MG63 (cell line): ENCODE results near the gene GAL. TPM values are rescaled to one million over a fixed set of nuclear protein-coding genes. Genes with fewer than 3 reads are reported as not detected.

Experiments used
- DNase-seq: peaks from one replicate; pipeline ENCODE4 v3.0.0-alpha.2; 2020
- H3K27me3 ChIP-seq: fragments of 250-450 bp; sonication (Bioruptor Pico); 2 replicates; pipeline ENCODE4 v1.5.1; 2020; ENCODE audit warnings: mild to moderate bottlenecking, moderate library complexity
- H3K36me3 ChIP-seq: fragments of 250-450 bp; sonication (Bioruptor Pico); 2 replicates; pipeline ENCODE4 v1.5.1; 2020; ENCODE audit warnings: mild to moderate bottlenecking, moderate library complexity
- H3K4me3 ChIP-seq: fragments of 250-450 bp; sonication (Bioruptor Pico); 2 replicates; pipeline ENCODE4 v1.5.1; 2020; ENCODE audit warnings: mild to moderate bottlenecking, moderate library complexity
- H3K9me3 ChIP-seq: fragments of 250-450 bp; sonication (Bioruptor Pico); 2 replicates; pipeline ENCODE4 v1.5.1; 2020; ENCODE audit warnings: mild to moderate bottlenecking, moderate library complexity
- total RNA-seq: library from RNA; depleted of rRNA; stranded (reverse); fragments of >200 nt; shearing (Covaris generic); gene quantifications from 2 replicates; pipeline ENCODE4 v1.2.3, GENCODE V29; 2014; ENCODE audit warnings: low replicate concordance

GAL gene
- total RNA-seq, 1 experiment from 2014 or later: 4.8 TPM

DNA sequence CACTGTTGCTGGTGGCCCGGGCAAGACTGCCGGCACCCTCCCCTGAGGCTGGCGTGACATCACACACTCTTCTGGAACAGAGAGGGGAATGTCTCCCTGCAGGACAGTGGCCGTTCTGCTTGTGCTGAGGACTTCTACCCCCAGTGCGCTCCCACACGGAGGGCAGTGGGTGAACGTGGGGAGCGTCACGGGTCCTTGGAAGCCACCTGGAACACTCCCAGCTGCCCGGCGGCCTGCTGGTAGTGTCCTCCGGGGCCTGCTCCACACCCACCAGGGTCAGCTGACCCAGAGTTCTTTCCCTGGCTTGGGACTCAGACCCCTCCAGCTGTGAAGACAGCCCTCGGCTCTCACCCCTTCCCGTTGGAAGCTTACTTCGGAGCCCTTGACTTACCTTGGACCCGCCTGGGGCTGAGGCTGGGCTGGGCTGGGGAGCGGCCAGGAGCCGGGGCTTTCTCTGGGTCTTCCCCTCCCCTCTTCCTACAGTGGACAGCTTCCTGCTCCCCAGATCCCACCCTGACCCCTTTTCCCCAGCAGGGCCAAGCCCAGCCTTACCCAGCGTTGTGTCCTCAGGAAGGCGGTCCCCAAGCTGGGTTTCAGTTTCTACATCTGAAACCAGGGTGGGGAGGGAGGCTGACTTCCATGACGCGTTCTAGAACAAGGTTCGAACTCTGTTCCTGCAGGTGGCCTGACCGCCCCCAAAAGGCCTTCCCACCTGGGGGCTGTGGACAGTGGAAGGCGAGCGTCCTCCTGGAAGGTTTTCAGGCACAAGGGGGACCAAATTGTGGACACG, 14.8 kb upstream of the GAL start:
- no peak overlapping the region for H3K4me3 ChIP-seq
- no peaks in the 10 kb centered on the region for H3K9me3 ChIP-seq
- H3K27me3 ChIP-seq: no peaks in the 10 kb centered on the region
- H3K36me3 ChIP-seq: no peaks in the 10 kb centered on the region
- no peak for DNase-seq

GRCh38 chr11:68670208-68670992, 13.9 kb upstream of the GAL start:
- no peaks in the 10 kb centered on the region for H3K27me3 ChIP-seq
- no peaks in the 10 kb centered on the region for H3K9me3 ChIP-seq
- no peak for DNase-seq
- no peaks in the 10 kb centered on the region for H3K36me3 ChIP-seq
- H3K4me3 ChIP-seq: no peak overlapping the region

GRCh38 chr11:68673306-68673945, 10.9 kb upstream of the GAL start:
- Histone ChIP-seq H3K9me3 (no peaks in the 10 kb centered on the region), H3K4me3 (no peak overlapping the region), H3K27me3 (no peaks in the 10 kb centered on the region), H3K36me3 (no peaks in the 10 kb centered on the region)
- peak; percentile 76 for DNase-seq

DNA sequence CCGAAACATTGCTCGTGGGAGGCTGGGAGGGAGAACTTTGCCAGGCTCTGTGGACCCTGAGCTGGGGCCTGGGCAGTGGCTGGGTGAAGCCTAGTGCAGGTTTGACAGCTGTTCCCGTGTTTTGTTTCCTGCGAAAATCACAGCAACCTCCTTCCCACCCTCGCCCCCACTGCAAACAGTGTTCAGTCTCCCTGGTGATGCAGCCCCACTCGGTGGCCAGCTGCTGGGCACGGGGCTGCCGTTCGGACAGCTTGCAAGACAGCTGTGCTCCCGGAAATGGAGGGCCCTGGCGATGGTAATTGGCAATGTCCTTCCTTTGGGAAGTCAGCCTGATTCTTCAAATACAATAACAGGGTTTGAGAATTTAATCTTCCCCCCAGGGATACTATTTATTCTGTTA, 10.4 kb upstream of the GAL start:
- no peak for DNase-seq
- no peaks in the 10 kb centered on the region for H3K9me3 ChIP-seq
- no peaks in the 10 kb centered on the region for H3K36me3 ChIP-seq
- H3K27me3 ChIP-seq: no peaks in the 10 kb centered on the region
- H3K4me3 ChIP-seq: no peak overlapping the region

DNA sequence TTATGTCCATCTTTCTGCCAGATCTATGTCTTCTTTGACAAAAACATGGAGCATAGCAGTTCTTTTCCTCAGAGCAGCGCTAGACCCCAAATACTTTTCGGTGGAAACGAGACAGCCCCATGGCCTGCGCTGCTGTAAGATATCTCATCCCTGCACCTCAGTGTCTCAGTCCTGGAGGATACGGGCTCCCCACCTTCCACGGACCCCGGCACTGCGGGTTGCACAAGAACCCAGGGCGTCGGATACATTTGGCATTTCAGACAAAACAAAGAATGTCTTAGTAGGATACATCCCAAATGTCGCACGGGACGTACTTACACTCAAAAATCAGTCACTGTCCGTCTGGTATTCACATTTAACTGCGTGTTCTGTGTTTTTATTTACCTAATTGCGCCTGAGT, 9.9 kb upstream of the GAL start:
- Histone ChIP-seq H3K4me3 (no peak overlapping the region), H3K9me3 (no peaks in the 10 kb centered on the region), H3K36me3 (no peaks in the 10 kb centered on the region), H3K27me3 (no peaks in the 10 kb centered on the region)
- DNase-seq: no peak

GRCh38 chr11:68677432-68677831, 6.9 kb upstream of the GAL start:
- DNase-seq: peak; percentile 90
- Histone ChIP-seq H3K36me3 (no peaks in the 10 kb centered on the region), H3K27me3 (no peaks in the 10 kb centered on the region), H3K4me3 (no peak overlapping the region), H3K9me3 (no peaks in the 10 kb centered on the region)

- Histone ChIP-seq H3K4me3 (no peak overlapping the region), H3K9me3 (no peaks in the 10 kb centered on the region), H3K27me3 (no peaks in the 10 kb centered on the region), H3K36me3 (no peaks in the 10 kb centered on the region)
- no peak for DNase-seq
These were observed 6.3 kb upstream of the GAL start for GRCh38 chr11:68678031-68678441.

DNA sequence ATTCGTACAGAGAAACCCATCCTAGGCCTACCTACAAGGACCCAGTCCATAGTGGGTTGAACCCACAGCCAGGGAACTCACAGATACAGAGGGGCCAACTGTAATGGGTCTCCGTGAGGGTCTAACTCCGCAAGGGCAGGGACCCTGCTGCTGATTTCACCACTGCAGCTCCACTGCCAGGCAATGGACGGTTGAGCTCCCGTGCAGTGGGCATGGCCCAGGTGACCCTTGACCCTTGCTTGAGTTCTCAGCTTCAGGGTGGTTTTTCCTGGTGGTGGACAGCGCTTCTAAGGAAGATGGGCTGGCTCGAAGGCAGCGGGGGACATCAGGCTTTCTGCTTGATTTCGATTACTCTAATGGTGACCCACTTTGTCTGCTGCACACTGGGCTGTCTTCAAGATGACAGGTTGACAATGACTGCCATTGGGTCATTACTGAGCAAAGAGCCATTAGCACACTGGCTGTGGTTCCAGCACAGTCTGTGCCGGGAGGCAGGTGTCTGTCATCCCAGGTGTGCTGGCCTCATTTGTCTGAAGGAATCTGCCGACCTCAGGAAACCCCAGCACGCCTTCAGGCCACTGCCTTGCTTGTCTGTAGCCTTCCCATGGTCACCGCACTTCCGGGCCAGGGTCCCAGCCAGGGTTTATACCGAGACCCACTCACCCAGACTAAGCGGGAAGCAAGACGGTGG, 3.7 kb upstream of the GAL start:
- Histone ChIP-seq H3K4me3 (no peak overlapping the region), H3K36me3 (no peaks in the 10 kb centered on the region), H3K27me3 (peaks cover 8% of the 10 kb centered on the region), H3K9me3 (no peaks in the 10 kb centered on the region)
- no peak for DNase-seq

DNA sequence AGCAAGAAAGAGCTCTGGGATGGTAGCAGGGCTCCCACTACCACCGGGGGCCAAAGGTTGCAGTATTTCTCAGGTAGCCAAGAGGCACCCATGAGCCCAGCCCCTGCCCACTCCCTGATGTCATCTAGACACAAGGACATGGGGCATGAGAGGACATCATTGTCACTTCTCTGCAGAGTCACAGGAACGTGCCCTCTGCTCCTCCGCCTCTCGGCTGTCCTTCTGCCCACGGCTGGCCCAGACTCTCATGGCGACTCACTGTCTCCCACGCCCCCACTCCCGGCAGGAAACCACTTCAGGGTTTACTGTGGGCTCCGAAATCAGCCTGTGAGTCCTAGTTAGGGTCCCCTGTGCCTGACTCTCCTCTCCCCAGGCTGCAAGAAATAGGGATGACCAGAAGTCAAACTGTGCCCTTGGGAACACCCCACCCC, 1.8 kb upstream of the GAL start:
- Histone ChIP-seq H3K36me3 (no peaks in the 10 kb centered on the region), H3K4me3 (no peak overlapping the region), H3K9me3 (no peaks in the 10 kb centered on the region), H3K27me3 (peaks cover 8% of the 10 kb centered on the region)
- DNase-seq: peak; percentile 40

- no peak overlapping the region for H3K4me3 ChIP-seq
- H3K9me3 ChIP-seq: no peaks in the 10 kb centered on the region
- no peak for DNase-seq
- no peaks in the 10 kb centered on the region for H3K36me3 ChIP-seq
- peaks cover 8% of the 10 kb centered on the region for H3K27me3 ChIP-seq
These were observed 1.2 kb upstream of the GAL start for GRCh38 chr11:68683121-68683520.

DNA sequence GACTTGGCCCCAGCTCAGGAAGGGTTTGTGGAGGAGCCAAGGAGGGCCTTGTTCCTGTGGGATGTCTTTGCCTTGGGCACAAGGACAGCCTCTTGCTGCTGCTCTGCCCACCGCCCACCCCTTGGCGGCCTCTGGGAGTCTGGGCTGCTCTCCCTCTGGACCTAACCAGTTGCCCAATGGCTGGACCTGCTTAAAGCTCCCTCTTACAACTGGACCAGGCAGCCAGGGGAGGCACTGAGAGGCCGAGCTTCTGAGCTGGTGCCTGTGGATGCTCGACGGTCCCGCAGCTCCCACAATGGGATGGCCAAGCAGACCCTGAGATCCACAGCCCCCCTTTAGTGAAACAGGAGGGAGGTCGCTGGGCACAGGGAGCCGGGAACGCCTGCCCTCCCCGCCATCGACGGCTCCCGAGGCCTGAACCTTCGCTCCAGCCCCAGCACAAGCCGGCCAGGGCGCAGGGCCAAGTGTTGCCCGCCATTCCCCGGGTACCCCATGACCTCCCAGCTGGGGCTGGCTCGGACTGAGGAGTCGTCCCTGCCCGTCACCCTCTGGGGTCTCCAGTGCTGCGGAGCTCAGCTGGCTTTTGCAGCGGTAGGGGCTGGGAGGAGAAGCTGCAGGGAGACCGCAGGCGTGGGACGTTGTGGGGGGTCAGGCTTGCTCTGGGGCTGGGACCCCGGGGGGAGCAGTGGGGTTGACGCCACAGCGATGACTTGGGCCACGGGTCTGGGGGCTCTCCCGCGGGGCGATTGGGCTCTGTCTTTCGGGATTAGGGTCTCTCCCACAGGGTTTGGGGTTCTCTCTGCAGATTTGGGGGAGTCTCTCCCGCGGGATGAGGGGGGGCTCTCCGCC, 584 bp upstream of the GAL start:
- H3K4me3 ChIP-seq: no peak overlapping the region
- no peaks in the 10 kb centered on the region for H3K36me3 ChIP-seq
- H3K27me3 ChIP-seq: peaks cover 8% of the 10 kb centered on the region
- DNase-seq: peak; percentile 48
- H3K9me3 ChIP-seq: no peaks in the 10 kb centered on the region

DNA sequence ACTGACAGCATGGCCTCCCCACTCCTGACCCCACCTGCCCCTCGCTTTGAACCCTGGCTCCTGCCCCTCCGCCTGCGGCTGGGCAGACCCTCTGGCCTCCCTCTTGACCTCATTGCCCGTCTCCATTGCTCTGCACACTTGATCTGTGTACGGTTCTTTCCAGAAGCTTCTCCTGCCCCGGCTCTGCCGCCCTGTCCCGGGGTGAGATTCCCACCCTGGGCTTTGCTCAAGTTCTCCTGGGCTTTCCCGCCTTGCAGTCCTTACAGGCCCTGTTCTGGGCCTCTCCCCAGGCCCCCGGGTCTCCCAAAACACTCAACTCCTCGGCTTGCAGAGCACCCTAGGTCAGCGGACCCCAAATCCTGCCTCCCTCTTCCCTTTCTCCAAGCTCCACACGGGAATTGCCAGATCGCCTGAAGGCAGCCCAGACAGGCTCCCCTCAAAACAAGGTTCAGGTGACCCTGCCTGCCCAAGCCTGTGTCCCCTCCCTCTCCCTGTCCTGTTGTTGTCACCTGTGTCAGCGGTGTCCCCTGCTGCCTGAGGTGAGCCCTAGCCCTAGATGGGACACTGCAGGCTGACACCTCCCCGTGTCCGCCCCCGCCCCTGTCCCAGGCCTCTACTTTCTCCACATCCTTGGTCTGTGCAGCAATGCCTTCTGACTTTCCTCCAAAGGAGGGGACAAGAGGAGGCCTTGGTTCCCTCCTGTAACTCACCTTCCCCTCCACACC, 1.5 kb downstream of the GAL start:
- Histone ChIP-seq H3K4me3 (no peak overlapping the region), H3K27me3 (peaks cover 8% of the 10 kb centered on the region), H3K36me3 (no peaks in the 10 kb centered on the region), H3K9me3 (no peaks in the 10 kb centered on the region)
- DNase-seq: no peak

DNA sequence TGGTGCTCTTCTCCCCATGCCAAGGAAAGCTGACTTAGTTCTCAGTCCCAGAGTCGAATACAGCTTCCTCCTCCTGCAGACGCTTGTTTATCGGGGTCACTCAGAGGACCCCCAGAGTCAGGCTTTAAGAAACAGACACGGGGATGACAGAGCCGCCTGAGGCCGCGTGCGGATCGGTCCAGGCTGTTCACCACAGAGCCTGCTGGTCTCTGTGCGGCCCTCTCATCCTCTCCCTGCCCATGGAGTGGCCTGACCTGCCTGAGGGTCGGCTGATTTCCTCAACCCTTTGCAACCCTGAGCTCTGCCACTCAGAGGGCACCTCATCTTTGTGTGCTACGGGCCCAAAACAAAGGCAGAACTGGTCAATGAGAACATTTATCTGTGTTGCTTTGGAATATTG, 2.1 kb downstream of the GAL start:
- Histone ChIP-seq H3K27me3 (peaks cover 8% of the 10 kb centered on the region), H3K9me3 (no peaks in the 10 kb centered on the region), H3K36me3 (no peaks in the 10 kb centered on the region), H3K4me3 (no peak overlapping the region)
- no peak for DNase-seq

- Histone ChIP-seq H3K36me3 (no peaks in the 10 kb centered on the region), H3K27me3 (peaks cover 8% of the 10 kb centered on the region), H3K4me3 (no peak overlapping the region), H3K9me3 (no peaks in the 10 kb centered on the region)
- DNase-seq: no peak
These were observed 3.0 kb downstream of the GAL start for GRCh38 chr11:68687311-68687710.

DNA sequence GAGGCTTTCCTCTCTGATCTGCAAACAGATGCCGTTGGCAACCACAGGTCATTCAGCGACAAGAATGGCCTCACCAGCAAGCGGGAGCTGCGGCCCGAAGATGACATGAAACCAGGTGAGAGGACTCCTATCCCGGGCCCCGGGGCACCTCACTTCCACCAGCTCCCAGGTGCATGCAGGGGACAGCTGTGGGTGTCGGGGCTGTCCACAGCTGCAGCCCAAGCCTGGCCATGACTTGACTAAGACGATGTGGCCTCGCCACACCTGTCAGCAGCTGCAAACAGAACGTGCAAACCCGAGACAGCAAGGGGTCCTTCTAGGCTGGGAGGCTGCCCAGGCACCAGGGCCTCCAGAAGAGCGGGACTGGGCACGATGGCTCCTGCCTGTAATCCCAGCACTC, 3.6 kb downstream of the GAL start:
- no peak overlapping the region for H3K4me3 ChIP-seq
- no peaks in the 10 kb centered on the region for H3K36me3 ChIP-seq
- DNase-seq: no peak
- no peaks in the 10 kb centered on the region for H3K9me3 ChIP-seq
- H3K27me3 ChIP-seq: peaks cover 8% of the 10 kb centered on the region

- H3K36me3 ChIP-seq: no peaks in the 10 kb centered on the region
- H3K4me3 ChIP-seq: no peak overlapping the region
- no peak for DNase-seq
- no peaks in the 10 kb centered on the region for H3K9me3 ChIP-seq
- peaks cover 8% of the 10 kb centered on the region for H3K27me3 ChIP-seq
These were observed 4.5 kb downstream of the GAL start for GRCh38 chr11:68688881-68689280.
